Measurements from ENCODE around the gene ATP6AP1. TPM values are rescaled to one million over a fixed set of nuclear protein-coding genes. Genes with fewer than 3 reads are reported as not detected.

The ATP6AP1 gene
- total and polyA plus RNA-seq, 10 donors = 34.2 to 127 (median 82.0) TPM

GRCh38 chrX:154486052-154486395 lies 57.5 kb downstream of the ATP6AP1 start:
- no peak for TF ChIP-seq POLR2A (IDR thresholded peaks at IDR 0.05)
- TF ChIP-seq POLR2AphosphoS5 (IDR thresholded peaks at IDR 0.05) = peak in 2 of 3 donors; percentile 18 to 56
- 0 to 57% (median 18%) methylated on average over 2 to 35 of the region's 35 CpGs; no CpG with 5 or more reads in 1 of the 5 donors for WGBS, 5 donors
- DNase-seq = peak; percentile 87
- peaks cover 0 to 36% (median 0%) of the 10 kb centered on the region in 6 donors for H3K36me3 ChIP-seq
- peak overlapping the region; percentile 63 to 92 (median 86) for H3K27ac ChIP-seq
- intact Hi-C loops (cut with DNase I; ENCODE audit: low total_unique reads) = no loop called here
- H3K4me1 ChIP-seq = peaks cover 0 to 57% (median 39%) of the 10 kb centered on the region in 6 donors
- H3K27me3 ChIP-seq (replicated peaks in 1 of 7) = no peaks in the 10 kb centered on the region
- H3K9me3 ChIP-seq = no peaks in the 10 kb centered on the region
- peak overlapping the region; percentile 62 to 91 (median 72) for H3K4me3 ChIP-seq

Small RNAs within 50 kb of the gene (microRNA-seq; reads per million reads assigned to microRNA genes)
- 0 to 1.1 (median 0.85) reads per million in 3 donors for gene MIR6858

Small RNAs within 50 kb of the gene (small RNA-seq; reads per million reads assigned to genes)
- gene MIR6858 (0 to 0.29 (median 0.03) reads per million in 4 donors), gene SNORA70 (0 reads per million in 4 donors)

Other genes with a start within 250 kb of the ATP6AP1 start
- not detected for gene OPN1MW, start 246.1 kb upstream of the ATP6AP1 start, total RNA-seq
- not detected for gene OPN1MW, start 246.1 kb upstream of the ATP6AP1 start, polyA plus RNA-seq
- not detected for gene OPN1MW2, start 208.9 kb upstream of the ATP6AP1 start, total RNA-seq
- not detected for gene OPN1MW2, start 208.9 kb upstream of the ATP6AP1 start, polyA plus RNA-seq
- gene OPN1MW3, start 171.1 kb upstream of the ATP6AP1 start, total RNA-seq = not detected
- not detected for gene OPN1MW3, start 171.1 kb upstream of the ATP6AP1 start, polyA plus RNA-seq
- not detected for gene TEX28, start 133.6 kb upstream of the ATP6AP1 start, total RNA-seq
- gene TEX28, start 133.6 kb upstream of the ATP6AP1 start, polyA plus RNA-seq = not detected
- 1 to 10 TPM in 3 of 7 donors, under 1 TPM in 3, not detected in 1; 0.42 to 3.7 (median 1.2) TPM for gene TKTL1, start 132.9 kb upstream of the ATP6AP1 start, total RNA-seq
- under 1 TPM; 0.13 to 0.57 (median 0.24) TPM for gene TKTL1, start 132.9 kb upstream of the ATP6AP1 start, polyA plus RNA-seq
- gene FLNA, start 54.0 kb upstream of the ATP6AP1 start, total RNA-seq = 1,000 to 10,000 TPM in 1 of 7 donors, 100 to 1,000 TPM in 6; 401 to 1,447 (median 668) TPM
- gene FLNA, start 54.0 kb upstream of the ATP6AP1 start, polyA plus RNA-seq = 100 to 1,000 TPM; 259 to 548 (median 322) TPM
- gene EMD, start 49.4 kb upstream of the ATP6AP1 start, total RNA-seq = 10 to 100 TPM; 29.8 to 56.3 (median 49.9) TPM
- gene EMD, start 49.4 kb upstream of the ATP6AP1 start, polyA plus RNA-seq = 10 to 100 TPM; 77.8 to 83.1 (median 78.9) TPM
- gene RPL10, start 30.3 kb upstream of the ATP6AP1 start, total RNA-seq = 1,000 to 10,000 TPM; 2,711 to 4,089 (median 3,238) TPM
- gene RPL10, start 30.3 kb upstream of the ATP6AP1 start, polyA plus RNA-seq = 1,000 to 10,000 TPM; 6,919 to 9,324 (median 8,870) TPM
- gene DNASE1L1, start 19.4 kb upstream of the ATP6AP1 start, total RNA-seq = 10 to 100 TPM; 25.9 to 54.5 (median 43.5) TPM
- gene DNASE1L1, start 19.4 kb upstream of the ATP6AP1 start, polyA plus RNA-seq = 10 to 100 TPM; 18.1 to 26.5 (median 22.5) TPM
- gene TAFAZZIN, start 17.1 kb upstream of the ATP6AP1 start, total RNA-seq = 100 to 1,000 TPM in 1 of 7 donors, 10 to 100 TPM in 6; 70.1 to 107 (median 76.3) TPM
- gene TAFAZZIN, start 17.1 kb upstream of the ATP6AP1 start, polyA plus RNA-seq = 100 to 1,000 TPM in 2 of 3 donors, 10 to 100 TPM in 1; 65.7 to 135 (median 115) TPM
- gene GDI1, start 8.5 kb downstream of the ATP6AP1 start, total RNA-seq = 100 to 1,000 TPM in 6 of 7 donors, 10 to 100 TPM in 1; 88.7 to 137 (median 111) TPM
- gene GDI1, start 8.5 kb downstream of the ATP6AP1 start, polyA plus RNA-seq = 100 to 1,000 TPM in 2 of 3 donors, 10 to 100 TPM in 1; 56.2 to 125 (median 107) TPM
- gene FAM50A, start 15.5 kb downstream of the ATP6AP1 start, total RNA-seq = 10 to 100 TPM; 30.3 to 53.9 (median 45.5) TPM
- 100 to 1,000 TPM in 1 of 3 donors, 10 to 100 TPM in 2; 65.7 to 123 (median 99.4) TPM for gene FAM50A, start 15.5 kb downstream of the ATP6AP1 start, polyA plus RNA-seq
- gene PLXNA3, start 29.6 kb downstream of the ATP6AP1 start, total RNA-seq = 10 to 100 TPM in 6 of 7 donors, 1 to 10 TPM in 1; 9.1 to 46.8 (median 27.2) TPM
- 10 to 100 TPM in 1 of 3 donors, 1 to 10 TPM in 2; 2.5 to 11.6 (median 4.1) TPM for gene PLXNA3, start 29.6 kb downstream of the ATP6AP1 start, polyA plus RNA-seq
- gene LAGE3, start 50.6 kb downstream of the ATP6AP1 start, total RNA-seq = 10 to 100 TPM; 11.8 to 25.2 (median 16.7) TPM
- gene LAGE3, start 50.6 kb downstream of the ATP6AP1 start, polyA plus RNA-seq = 10 to 100 TPM; 15.0 to 27.7 (median 27.3) TPM
- gene UBL4A, start 57.9 kb downstream of the ATP6AP1 start, total RNA-seq = 10 to 100 TPM; 18.6 to 36.3 (median 23.1) TPM
- gene UBL4A, start 57.9 kb downstream of the ATP6AP1 start, polyA plus RNA-seq = 10 to 100 TPM; 13.4 to 27.1 (median 20.6) TPM
- 10 to 100 TPM; 15.9 to 21.8 (median 17.4) TPM for gene SLC10A3, start 62.0 kb downstream of the ATP6AP1 start, total RNA-seq
- 10 to 100 TPM; 11.0 to 17.0 (median 14.1) TPM for gene SLC10A3, start 62.0 kb downstream of the ATP6AP1 start, polyA plus RNA-seq
- 10 to 100 TPM; 29.1 to 38.1 (median 34.7) TPM for gene FAM3A, start 87.6 kb downstream of the ATP6AP1 start, total RNA-seq
- 10 to 100 TPM; 35.2 to 54.5 (median 52.3) TPM for gene FAM3A, start 87.6 kb downstream of the ATP6AP1 start, polyA plus RNA-seq
- 10 to 100 TPM; 57.0 to 93.1 (median 70.3) TPM for gene G6PD, start 118.2 kb downstream of the ATP6AP1 start, total RNA-seq
- gene G6PD, start 118.2 kb downstream of the ATP6AP1 start, polyA plus RNA-seq = 10 to 100 TPM; 15.5 to 34.2 (median 15.7) TPM
- gene IKBKG, start 118.9 kb downstream of the ATP6AP1 start, total RNA-seq = 10 to 100 TPM; 18.9 to 66.6 (median 39.1) TPM
- 10 to 100 TPM; 21.5 to 52.8 (median 49.9) TPM for gene IKBKG, start 118.9 kb downstream of the ATP6AP1 start, polyA plus RNA-seq
- not detected for gene CTAG1A, start 156.5 kb downstream of the ATP6AP1 start, total RNA-seq
- gene CTAG1A, start 156.5 kb downstream of the ATP6AP1 start, polyA plus RNA-seq = not detected
- gene CTAG1B, start 190.6 kb downstream of the ATP6AP1 start, total RNA-seq = not detected
- gene CTAG1B, start 190.6 kb downstream of the ATP6AP1 start, polyA plus RNA-seq = not detected
- gene CTAG2, start 224.9 kb downstream of the ATP6AP1 start, total RNA-seq = under 1 TPM in 1 of 7 donors, not detected in 6; 0.46 TPM
- gene CTAG2, start 224.9 kb downstream of the ATP6AP1 start, polyA plus RNA-seq = 1 to 10 TPM in 1 of 3 donors, under 1 TPM in 1, not detected in 1; 0.10 to 7.9 TPM